NAMALWA (cell line): ENCODE measurements around the gene RRBP1.

ENCODE experiments used
- DNase-seq: peaks from one replicate; pipeline ENCODE4 v3.0.0-alpha.2; 2015; ENCODE audit warnings: low spot score

The RRBP1 gene

DNA sequence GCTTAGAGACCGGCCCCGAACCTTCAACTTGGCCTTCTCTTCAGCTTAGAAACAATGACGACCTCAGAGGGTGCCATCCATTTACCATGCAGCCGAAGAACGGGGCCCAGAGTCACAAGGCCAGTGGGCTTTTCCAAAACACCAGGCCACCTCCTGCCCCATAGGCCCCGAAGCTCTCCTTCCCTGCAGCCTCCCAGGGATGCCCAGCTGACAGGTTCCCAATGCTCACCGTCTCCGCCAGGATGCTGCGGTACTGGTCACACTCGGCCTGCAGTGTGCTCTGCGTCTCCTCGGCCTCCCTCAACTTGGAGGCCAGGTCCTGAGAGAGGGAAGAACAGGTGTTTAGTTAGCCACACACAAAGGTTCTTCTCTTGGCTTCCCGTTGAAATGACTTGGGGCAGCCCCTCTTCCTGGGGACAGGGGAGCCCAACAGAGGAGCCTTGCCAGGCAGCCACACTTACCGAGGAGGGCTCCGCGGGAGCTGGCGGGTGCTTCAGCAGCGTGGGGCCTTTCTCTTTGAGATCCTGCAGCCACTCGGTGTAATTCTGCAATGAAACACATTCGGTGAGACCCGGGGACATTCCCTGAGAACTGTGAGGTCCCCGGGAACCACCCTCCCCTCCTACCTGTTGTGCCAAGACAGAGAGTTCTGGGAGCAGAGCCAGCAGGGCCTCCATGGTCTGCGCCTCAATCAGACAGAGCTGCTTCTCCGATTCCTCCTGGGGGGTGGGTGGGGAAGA lies 60.6 kb downstream of the RRBP1 start:
- DNase-seq = no peak

- DNase-seq = no peak
These were observed 61.4 kb downstream of the RRBP1 start for GRCh38 chr20:17620371-17621228.

GRCh38 chr20:17619351-17620093 lies 62.5 kb downstream of the RRBP1 start:
- no peak for DNase-seq

GRCh38 chr20:17618673-17619013 lies 63.4 kb downstream of the RRBP1 start:
- DNase-seq = no peak

- no peak for DNase-seq
These were observed 64.0 kb downstream of the RRBP1 start for GRCh38 chr20:17617868-17618672.

DNA sequence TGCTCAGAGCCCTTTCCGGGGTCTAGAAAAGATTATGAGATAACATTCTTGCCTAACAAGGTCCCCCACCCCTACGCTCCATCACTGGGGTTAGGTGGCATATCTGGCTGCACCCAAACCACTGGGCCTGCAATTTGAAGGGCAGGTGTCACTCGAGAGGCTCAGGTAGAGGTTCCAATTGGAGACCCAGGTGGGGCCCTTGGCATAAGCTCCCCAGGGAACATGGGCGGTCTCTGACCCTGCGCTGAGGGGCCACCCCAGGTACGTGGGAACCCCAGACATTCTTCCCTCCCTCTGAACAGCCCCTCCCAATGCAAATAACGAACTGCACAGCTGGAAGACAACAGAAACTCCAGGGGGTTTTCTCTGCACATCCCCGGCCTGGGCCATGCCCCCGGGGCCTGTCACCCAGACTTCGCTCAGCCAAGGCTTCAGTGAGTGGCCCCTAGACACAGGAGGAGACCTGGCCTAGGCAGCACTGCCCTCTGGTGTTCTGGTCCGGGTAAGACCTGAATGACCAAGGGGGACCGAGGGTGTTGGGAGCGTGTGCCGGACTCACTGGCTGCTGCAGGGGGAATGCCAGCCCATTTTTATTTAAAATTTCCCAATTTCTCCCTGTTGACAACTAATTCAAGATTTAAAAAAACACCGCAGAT lies 64.7 kb downstream of the RRBP1 start:
- peak; percentile 52 for DNase-seq

- no peak for DNase-seq
These were observed 65.4 kb downstream of the RRBP1 start for GRCh38 chr20:17616480-17617211.

DNA sequence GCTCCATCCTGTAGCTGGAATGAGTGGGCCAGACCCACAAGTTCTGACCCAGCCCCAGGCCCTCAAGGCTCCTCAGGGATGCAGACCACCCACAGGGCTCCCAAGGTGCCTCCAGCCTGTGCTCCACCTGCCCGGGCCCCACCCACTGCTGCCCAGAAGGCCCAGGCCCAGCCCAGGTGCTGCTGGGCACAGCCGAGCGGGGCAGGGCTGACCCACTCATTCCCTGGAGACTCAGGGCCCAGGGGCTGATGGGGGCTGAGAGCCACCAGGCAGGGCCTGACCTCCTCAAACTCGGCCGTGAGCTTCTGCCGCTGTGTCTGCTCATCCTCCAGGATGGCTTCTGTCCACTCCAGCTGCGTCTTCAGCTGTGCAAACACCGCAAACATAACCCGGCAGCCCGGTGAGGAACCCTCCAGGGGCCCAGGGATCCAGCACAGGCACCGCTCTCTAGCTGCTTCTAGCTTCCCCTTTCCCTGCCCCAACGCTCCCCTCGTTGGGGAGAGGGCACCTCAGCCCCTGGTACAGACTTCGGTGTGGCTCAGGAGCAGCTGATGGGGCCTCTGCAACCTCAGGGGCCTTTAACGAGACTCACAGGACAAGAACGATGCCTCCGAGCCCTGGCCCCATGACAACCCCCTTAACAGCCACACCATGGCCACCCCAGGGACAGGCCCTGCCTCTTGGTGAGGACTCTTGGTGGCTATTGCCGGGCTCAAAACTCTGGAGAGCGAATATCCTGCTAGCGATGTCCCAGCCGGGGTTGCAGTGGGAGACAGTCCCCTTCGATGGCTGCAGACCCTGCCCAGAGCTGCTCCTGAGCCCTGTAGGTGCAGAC lies 66.2 kb downstream of the RRBP1 start:
- DNase-seq = no peak

DNA sequence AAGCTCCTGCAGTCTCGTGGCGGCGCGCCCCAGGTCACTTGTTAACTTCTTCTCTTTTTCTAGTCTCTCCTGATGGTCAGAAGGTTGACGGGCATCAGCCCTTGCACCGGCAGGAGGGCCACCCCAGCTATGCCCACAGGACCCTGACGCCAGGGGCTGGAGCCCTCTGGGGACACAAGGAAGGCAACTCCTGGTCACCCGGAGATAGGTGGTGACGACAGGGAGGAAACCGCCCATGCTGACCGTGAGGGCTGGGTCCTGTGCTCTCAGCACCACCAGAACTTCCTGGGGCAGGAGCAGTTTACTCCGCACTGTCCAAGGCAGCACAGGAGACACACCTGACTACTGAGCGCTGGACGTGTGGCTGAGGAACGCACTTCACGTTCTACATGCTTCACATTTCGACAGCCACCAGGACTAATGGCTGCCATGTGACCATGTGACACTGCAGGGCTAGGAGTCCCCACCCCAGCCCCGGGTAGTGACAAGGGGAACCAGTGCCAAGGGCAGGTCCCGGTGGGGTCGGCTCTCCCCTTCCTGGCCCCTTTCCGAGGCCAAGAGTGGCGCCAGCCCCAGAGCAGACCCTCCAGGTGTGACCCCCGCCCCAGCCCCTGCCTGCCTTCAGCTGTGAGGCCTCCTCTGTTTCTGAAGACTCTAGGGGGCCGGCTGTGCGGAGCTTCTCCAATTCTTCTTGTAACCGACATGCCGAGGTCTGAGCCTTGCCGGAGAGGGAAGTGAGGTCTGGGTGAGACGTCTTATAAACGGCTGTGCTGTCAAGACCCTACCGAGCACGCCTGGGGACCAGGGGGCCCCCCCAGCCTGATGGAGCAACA lies 67.0 kb downstream of the RRBP1 start:
- DNase-seq = no peak

- no peak for DNase-seq
These were observed 67.7 kb downstream of the RRBP1 start for GRCh38 chr20:17614176-17614811.

- no peak for DNase-seq
These were observed 68.5 kb downstream of the RRBP1 start for GRCh38 chr20:17613328-17614175.

DNA sequence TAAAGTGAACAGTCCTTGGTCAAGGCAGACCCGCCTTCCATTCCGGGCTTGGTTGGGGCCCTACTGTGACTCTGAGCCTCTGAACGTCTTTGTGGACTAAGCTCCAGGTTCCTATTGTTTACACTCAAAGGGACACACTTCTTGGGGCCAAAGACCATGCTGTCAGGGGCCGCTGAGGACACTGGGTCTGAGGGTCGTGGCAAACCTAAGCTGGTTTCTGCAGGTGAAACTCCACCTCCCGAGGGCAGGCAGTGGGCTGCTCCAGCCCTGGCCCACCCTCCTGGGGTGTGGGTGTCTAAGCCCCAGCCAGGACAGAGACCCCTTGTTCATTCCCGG lies 69.1 kb downstream of the RRBP1 start:
- DNase-seq = no peak

DNA sequence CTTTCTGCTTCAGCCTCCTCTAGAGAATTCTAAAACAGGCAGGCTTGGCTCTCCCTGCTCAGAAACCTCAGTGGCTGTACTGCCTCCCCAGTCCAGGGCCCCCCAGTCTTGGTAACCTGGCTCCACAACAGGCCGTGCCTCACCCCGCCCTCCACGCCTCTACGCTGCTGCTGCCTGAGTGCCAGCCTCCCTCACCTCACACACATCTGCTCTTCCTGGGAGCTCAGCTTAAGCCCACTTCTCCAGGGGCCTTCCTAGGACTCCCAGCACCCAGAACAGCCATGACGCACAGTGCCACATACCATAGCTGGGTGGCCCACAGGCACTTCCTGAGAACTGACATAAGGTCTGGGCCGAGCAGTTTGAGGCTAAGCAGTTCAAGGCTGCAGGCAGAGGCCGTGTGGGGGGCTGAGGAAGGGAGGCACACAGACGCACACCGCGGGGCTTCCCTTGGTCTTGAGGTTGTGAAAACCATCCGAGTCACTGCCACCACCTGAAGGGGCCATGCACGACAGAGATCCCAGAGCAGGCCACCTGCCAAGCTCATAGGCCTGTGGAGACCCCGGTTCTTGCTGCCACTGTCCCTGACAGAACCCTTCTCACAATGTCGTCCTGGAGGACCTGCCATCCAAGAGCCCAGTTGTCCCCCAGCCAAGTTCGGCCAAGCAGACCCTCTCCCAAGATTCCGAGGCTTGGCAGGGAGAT lies 69.6 kb downstream of the RRBP1 start:
- no peak for DNase-seq

GRCh38 chr20:17611540-17612286 lies 70.3 kb downstream of the RRBP1 start:
- DNase-seq = no peak

GRCh38 chr20:17611290-17611539 lies 70.8 kb downstream of the RRBP1 start:
- DNase-seq = no peak

GRCh38 chr20:17610566-17611289 lies 71.3 kb downstream of the RRBP1 start:
- DNase-seq = no peak
